Measurements from ENCODE around the gene ETNK2.

- TF ChIP-seq POLR2A (IDR thresholded peaks at IDR 0.05) (no peak), POLR2AphosphoS5 (IDR thresholded peaks at IDR 0.05) (peak in 1 of 2 donors; percentile 1), CTCF (IDR thresholded peaks at IDR 0.05) (peak; percentile 90 to 95 (median 94)), EP300 (IDR thresholded peaks at IDR 0.05) (no peak)
These were observed 22.6 kb downstream of the ETNK2 start for GRCh38 chr1:204128964-204129896.

All from upper lobe of left lung (tissue), 4 donors.